HepG2 (cell line): ENCODE data around the gene TRAP1. TPM values are rescaled to one million over a fixed set of nuclear protein-coding genes. Genes with fewer than 3 reads are reported as not detected.

Experiments used
- KLF11 ChIP-seq: IDR thresholded peaks from 2 replicates; pipeline ENCODE4 v1.6.1; 2016; ENCODE audit warnings: missing compliant biosample characterization
- PHF21A ChIP-seq: sonication (generic); formaldehyde crosslinking; IDR thresholded peaks from 2 replicates; pipeline ENCODE4 v1.5.0; 2020; ENCODE audit warnings: mild to moderate bottlenecking, missing genetic modification reagents
- ZMAT3 ChIP-seq: sonication (generic); formaldehyde crosslinking; conservative IDR thresholded peaks from 2 replicates; pipeline ENCODE4 v1.7.0; 2021; ENCODE audit warnings: missing genetic modification reagents
- ZNF256 ChIP-seq: sonication (generic); formaldehyde crosslinking; conservative IDR thresholded peaks from 2 replicates; pipeline ENCODE4 v1.4.0; 2020; ENCODE audit warnings: missing genetic modification reagents
- ZNF44 ChIP-seq: sonication (generic); formaldehyde crosslinking; IDR thresholded peaks from 2 replicates; pipeline ENCODE4 v1.5.1; 2020; ENCODE audit warnings: mild to moderate bottlenecking, missing genetic modification reagents
- ZNF441 ChIP-seq: sonication (generic); formaldehyde crosslinking; IDR thresholded peaks from 2 replicates; pipeline ENCODE4 v1.7.0; 2021; ENCODE audit warnings: missing genetic modification reagents, borderline replicate concordance
- ZNF598 ChIP-seq: sonication (generic); formaldehyde crosslinking; IDR thresholded peaks from 2 replicates; pipeline ENCODE4 v1.5.1; 2020; ENCODE audit warnings: mild to moderate bottlenecking, missing genetic modification reagents, borderline replicate concordance
- ZNF788 ChIP-seq: sonication (generic); formaldehyde crosslinking; IDR thresholded peaks from 2 replicates; pipeline ENCODE4 v1.5.0; 2020; ENCODE audit warnings: mild to moderate bottlenecking, missing genetic modification reagents, borderline replicate concordance
- polyA plus RNA-seq, 8 experiments: library from polyadenylated mRNA; depleted of rRNA in 3 of 8; stranded (reverse) in 7 of 8; unstranded in 1 of 8; fragments of >200 nt; fragmentation: Illumina TruSeq in 4 of 8; extraction: Trizol in 4 of 8; gene quantifications; 2 replicates each; pipeline versions ENCODE4 v1.2.1 to v1.2.3, GENCODE V29; 2011 to 2016; ENCODE audit warnings: low read depth in 4 of 8, missing spikeins in 1 of 8, mixed read lengths in 1 of 8; ENCODE audit not compliant: insufficient read depth in 1 of 8
- total RNA-seq, 5 experiments: library from RNA; depleted of rRNA; stranded (reverse); fragments of >200 nt; fragmentation: Illumina TruSeq; extraction: Trizol; gene quantifications; 2 replicates each; pipeline ENCODE4 v1.2.3, GENCODE V29; 2016; ENCODE audit warnings: low read depth in 1 of 5
- TF ChIP-seq, protein P1 (sequence below): sonication (generic); formaldehyde crosslinking; IDR thresholded peaks from 2 replicates; pipeline ENCODE4 v1.5.0; 2020; ENCODE audit warnings: missing genetic modification reagents
- TF ChIP-seq, protein P2 (sequence below): sonication (generic); formaldehyde crosslinking; IDR thresholded peaks from one replicate; pipeline ENCODE4 v1.5.1; 2020; ENCODE audit warnings: mild to moderate bottlenecking, missing genetic modification reagents; ENCODE audit errors: not compliant biosample characterization
- TF ChIP-seq, protein P3 (sequence below): sonication (generic); formaldehyde crosslinking; IDR thresholded peaks from 2 replicates; pipeline ENCODE4 v1.5.1; 2020; ENCODE audit warnings: missing genetic modification reagents, mild to moderate bottlenecking, borderline replicate concordance
- TF ChIP-seq, protein P4 (sequence below): sonication (generic); formaldehyde crosslinking; IDR thresholded peaks from 2 replicates; pipeline ENCODE4 v1.4.0; 2020; ENCODE audit warnings: missing genetic modification reagents, mild to moderate bottlenecking, borderline replicate concordance
- TF ChIP-seq, protein P5 (sequence below): sonication (generic); formaldehyde crosslinking; conservative IDR thresholded peaks from 2 replicates; pipeline ENCODE4 v1.8.1; 2023; ENCODE audit warnings: missing genetic modification reagents

The TRAP1 gene
- total and polyA plus RNA-seq, 2 of the 13 experiments (the other 11 are each of a cell fraction or from before 2014, with no cell fraction given) = 127 to 240 TPM

DNA sequence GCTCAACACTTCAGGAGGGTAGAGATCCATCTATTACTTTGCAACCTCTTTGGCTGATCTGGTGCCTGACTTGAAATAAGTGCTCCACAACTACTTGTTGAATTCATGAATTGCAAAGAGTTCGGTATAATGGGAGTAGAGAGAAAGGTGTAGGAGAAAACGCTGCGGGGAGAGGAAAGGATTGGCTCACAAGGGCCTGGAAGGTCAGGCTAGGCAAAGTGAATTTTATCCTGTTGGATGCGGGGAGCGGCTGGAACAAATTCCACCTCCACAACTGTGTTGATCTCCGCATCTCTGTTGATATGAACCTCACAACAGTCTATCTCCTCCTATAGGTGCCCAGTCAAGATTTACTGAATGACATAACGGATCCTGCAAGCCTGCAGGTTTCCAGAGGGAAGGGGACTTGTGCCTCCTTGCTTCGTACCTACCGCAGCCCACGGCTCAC lies 106.6 kb downstream of the TRAP1 start (continued):
- TF ChIP-seq ZNF44 = no peak
- TF ChIP-seq ZNF441 (CRISPR knock-in tag) = peak; percentile 59; the same call in 1 of the 2 replicates
- TF ChIP-seq, protein P1, sequence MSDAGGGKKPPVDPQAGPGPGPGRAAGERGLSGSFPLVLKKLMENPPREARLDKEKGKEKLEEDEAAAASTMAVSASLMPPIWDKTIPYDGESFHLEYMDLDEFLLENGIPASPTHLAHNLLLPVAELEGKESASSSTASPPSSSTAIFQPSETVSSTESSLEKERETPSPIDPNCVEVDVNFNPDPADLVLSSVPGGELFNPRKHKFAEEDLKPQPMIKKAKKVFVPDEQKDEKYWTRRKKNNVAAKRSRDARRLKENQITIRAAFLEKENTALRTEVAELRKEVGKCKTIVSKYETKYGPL (CRISPR knock-in tag) = 0 out of 2 replicates have a peak, but pooled peaks have one; percentile 2
- TF ChIP-seq, protein P2, sequence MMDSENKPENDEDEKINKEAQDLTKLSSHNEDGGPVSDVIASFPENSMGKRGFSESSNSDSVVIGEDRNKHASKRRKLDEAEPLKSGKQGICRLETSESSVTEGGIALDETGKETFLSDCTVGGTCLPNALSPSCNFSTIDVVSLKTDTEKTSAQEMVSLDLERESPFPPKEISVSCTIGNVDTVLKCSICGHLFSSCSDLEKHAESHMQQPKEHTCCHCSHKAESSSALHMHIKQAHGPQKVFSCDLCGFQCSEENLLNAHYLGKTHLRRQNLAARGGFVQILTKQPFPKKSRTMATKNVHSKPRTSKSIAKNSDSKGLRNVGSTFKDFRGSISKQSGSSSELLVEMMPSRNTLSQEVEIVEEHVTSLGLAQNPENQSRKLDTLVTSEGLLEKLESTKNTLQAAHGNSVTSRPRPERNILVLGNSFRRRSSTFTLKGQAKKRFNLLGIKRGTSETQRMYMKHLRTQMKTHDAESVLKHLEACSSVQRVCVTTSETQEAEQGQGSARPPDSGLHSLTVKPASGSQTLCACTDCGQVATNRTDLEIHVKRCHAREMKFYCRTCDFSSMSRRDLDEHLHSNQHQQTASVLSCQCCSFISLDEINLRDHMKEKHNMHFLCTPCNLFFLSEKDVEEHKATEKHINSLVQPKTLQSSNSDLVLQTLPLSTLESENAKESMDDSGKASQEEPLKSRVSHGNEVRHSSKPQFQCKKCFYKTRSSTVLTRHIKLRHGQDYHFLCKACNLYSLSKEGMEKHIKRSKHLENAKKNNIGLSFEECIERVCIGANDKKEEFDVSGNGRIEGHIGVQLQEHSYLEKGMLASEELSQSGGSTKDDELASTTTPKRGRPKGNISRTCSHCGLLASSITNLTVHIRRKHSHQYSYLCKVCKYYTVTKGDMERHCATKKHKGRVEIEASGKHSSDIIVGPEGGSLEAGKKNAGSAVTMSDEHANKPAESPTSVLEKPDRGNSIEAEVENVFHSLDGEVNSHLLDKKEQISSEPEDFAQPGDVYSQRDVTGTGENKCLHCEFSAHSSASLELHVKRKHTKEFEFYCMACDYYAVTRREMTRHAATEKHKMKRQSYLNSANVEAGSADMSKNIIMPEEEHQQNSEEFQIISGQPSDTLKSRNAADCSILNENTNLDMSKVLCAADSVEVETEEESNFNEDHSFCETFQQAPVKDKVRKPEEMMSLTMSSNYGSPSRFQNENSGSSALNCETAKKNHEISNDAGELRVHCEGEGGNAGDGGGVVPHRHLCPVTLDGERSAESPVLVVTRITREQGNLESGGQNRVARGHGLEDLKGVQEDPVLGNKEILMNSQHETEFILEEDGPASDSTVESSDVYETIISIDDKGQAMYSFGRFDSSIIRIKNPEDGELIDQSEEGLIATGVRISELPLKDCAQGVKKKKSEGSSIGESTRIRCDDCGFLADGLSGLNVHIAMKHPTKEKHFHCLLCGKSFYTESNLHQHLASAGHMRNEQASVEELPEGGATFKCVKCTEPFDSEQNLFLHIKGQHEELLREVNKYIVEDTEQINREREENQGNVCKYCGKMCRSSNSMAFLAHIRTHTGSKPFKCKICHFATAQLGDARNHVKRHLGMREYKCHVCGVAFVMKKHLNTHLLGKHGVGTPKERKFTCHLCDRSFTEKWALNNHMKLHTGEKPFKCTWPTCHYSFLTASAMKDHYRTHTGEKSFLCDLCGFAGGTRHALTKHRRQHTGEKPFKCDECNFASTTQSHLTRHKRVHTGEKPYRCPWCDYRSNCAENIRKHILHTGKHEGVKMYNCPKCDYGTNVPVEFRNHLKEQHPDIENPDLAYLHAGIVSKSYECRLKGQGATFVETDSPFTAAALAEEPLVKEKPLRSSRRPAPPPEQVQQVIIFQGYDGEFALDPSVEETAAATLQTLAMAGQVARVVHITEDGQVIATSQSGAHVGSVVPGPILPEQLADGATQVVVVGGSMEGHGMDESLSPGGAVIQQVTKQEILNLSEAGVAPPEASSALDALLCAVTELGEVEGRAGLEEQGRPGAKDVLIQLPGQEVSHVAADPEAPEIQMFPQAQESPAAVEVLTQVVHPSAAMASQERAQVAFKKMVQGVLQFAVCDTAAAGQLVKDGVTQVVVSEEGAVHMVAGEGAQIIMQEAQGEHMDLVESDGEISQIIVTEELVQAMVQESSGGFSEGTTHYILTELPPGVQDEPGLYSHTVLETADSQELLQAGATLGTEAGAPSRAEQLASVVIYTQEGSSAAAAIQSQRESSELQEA = peak; percentile 21
- TF ChIP-seq, protein P3, sequence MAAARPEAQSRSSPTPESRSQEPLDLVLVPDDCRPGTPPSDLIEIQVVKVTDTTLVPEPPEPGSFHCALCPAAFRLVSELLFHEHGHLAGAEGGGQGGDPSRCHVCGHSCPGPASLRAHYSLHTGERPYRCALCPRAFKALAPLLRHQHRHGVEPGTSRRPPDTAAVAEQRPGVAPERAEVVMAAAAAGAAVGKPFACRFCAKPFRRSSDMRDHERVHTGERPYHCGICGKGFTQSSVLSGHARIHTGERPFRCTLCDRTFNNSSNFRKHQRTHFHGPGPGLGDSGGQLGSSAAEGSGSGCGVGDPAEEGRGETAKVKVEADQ = peak; percentile 73; the same call in 1 of the 2 replicates
- TF ChIP-seq PHF21A = no peak
- TF ChIP-seq ZNF256 = 0 out of 2 replicates have a peak, but pooled peaks have one; percentile 7
- 0 out of 2 replicates have a peak, but pooled peaks have one; percentile 2 for TF ChIP-seq KLF11 (CRISPR knock-in tag)
- TF ChIP-seq, protein P4, sequence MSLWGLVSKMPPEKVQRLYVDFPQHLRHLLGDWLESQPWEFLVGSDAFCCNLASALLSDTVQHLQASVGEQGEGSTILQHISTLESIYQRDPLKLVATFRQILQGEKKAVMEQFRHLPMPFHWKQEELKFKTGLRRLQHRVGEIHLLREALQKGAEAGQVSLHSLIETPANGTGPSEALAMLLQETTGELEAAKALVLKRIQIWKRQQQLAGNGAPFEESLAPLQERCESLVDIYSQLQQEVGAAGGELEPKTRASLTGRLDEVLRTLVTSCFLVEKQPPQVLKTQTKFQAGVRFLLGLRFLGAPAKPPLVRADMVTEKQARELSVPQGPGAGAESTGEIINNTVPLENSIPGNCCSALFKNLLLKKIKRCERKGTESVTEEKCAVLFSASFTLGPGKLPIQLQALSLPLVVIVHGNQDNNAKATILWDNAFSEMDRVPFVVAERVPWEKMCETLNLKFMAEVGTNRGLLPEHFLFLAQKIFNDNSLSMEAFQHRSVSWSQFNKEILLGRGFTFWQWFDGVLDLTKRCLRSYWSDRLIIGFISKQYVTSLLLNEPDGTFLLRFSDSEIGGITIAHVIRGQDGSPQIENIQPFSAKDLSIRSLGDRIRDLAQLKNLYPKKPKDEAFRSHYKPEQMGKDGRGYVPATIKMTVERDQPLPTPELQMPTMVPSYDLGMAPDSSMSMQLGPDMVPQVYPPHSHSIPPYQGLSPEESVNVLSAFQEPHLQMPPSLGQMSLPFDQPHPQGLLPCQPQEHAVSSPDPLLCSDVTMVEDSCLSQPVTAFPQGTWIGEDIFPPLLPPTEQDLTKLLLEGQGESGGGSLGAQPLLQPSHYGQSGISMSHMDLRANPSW (CRISPR knock-in tag) = 0 out of 2 replicates have a peak, but pooled peaks have one; percentile 49
- TF ChIP-seq, protein P5, sequence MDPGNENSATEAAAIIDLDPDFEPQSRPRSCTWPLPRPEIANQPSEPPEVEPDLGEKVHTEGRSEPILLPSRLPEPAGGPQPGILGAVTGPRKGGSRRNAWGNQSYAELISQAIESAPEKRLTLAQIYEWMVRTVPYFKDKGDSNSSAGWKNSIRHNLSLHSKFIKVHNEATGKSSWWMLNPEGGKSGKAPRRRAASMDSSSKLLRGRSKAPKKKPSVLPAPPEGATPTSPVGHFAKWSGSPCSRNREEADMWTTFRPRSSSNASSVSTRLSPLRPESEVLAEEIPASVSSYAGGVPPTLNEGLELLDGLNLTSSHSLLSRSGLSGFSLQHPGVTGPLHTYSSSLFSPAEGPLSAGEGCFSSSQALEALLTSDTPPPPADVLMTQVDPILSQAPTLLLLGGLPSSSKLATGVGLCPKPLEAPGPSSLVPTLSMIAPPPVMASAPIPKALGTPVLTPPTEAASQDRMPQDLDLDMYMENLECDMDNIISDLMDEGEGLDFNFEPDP (CRISPR knock-in tag) = 0 out of 2 replicates have a peak, but pooled peaks have one; percentile 17
- 0 out of 2 replicates have a peak, but pooled peaks have one; percentile 47 for TF ChIP-seq ZNF788
- TF ChIP-seq ZNF598 (CRISPR knock-in tag) = 0 out of 2 replicates have a peak, but pooled peaks have one; percentile 54
- 0 out of 2 replicates have a peak, but pooled peaks have one; percentile 11 for TF ChIP-seq ZMAT3 (CRISPR knock-in tag)
